ENCODE results near the gene ZNF208.
A peak's percentile ranks its signal among the peaks of the same experiment; 100 is the strongest.
"Not testable (repeated sequence)": the region's sequence is repeated elsewhere in the genome, so short reads cannot be mapped to it uniquely, and the experiment has no call there.

Gene ZNF208

GRCh38 chr19:22010437-22011143 lies at the start of gene ZNF208:
Gene ZNF208, minus strand, starts transcription at chr19:22010943. Its CDS starts 149 bp downstream, at chr19:22010794.
- not testable (repeated sequence) for DNase-seq (ENCODE audit: low spot score)

- DNase-seq (ENCODE audit: low spot score): no peak
Observed at GRCh38 chr19:22052644-22053013, 41.9 kb upstream of the ZNF208 start.

GRCh38 chr19:22041151-22041550 lies 30.4 kb upstream of the ZNF208 start:
- not testable (repeated sequence) for DNase-seq (ENCODE audit: low spot score)

GRCh38 chr19:22030680-22031079 lies 19.9 kb upstream of the ZNF208 start:
- DNase-seq (ENCODE audit: low spot score): no peak

- no peak for DNase-seq (ENCODE audit: low spot score)
Observed at GRCh38 chr19:22026687-22027086, 15.9 kb upstream of the ZNF208 start.

- not testable (repeated sequence) for DNase-seq (ENCODE audit: low spot score)
Observed at GRCh38 chr19:22025539-22025938, 14.8 kb upstream of the ZNF208 start.

GRCh38 chr19:21970466-21970865 lies 40.3 kb downstream of the ZNF208 start:
- no peak for DNase-seq (ENCODE audit: low spot score)

GRCh38 chr19:21947775-21948174 lies 63.0 kb downstream of the ZNF208 start:
- DNase-seq (ENCODE audit: low spot score): no peak

GRCh38 chr19:21940684-21941083 lies 70.1 kb downstream of the ZNF208 start:
- no peak for DNase-seq (ENCODE audit: low spot score)

GRCh38 chr19:21934593-21934992 lies 76.2 kb downstream of the ZNF208 start:
- DNase-seq (ENCODE audit: low spot score): no peak

GRCh38 chr19:21934131-21934530 lies 76.6 kb downstream of the ZNF208 start:
- DNase-seq (ENCODE audit: low spot score): no peak

- no peak for DNase-seq (ENCODE audit: low spot score)
Observed at GRCh38 chr19:21922276-21922675, 88.5 kb downstream of the ZNF208 start.

GRCh38 chr19:21921691-21922180 lies 89.0 kb downstream of the ZNF208 start:
- no peak for DNase-seq (ENCODE audit: low spot score)

GRCh38 chr19:21915411-21915810 lies 95.3 kb downstream of the ZNF208 start:
- no peak for DNase-seq (ENCODE audit: low spot score)

GRCh38 chr19:21912654-21913053 lies 98.1 kb downstream of the ZNF208 start:
- no peak for DNase-seq (ENCODE audit: low spot score)

- no peak for DNase-seq (ENCODE audit: low spot score)
Observed at GRCh38 chr19:21910318-21910717, 100.4 kb downstream of the ZNF208 start.

- DNase-seq (ENCODE audit: low spot score): no peak
Observed at GRCh38 chr19:21908066-21908465, 102.7 kb downstream of the ZNF208 start.

- DNase-seq (ENCODE audit: low spot score): no peak
Observed at GRCh38 chr19:21907516-21907915, 103.2 kb downstream of the ZNF208 start.

- no peak for DNase-seq (ENCODE audit: low spot score)
Observed at GRCh38 chr19:21902571-21902970, 108.2 kb downstream of the ZNF208 start.

GRCh38 chr19:21901861-21902260 lies 108.9 kb downstream of the ZNF208 start:
- DNase-seq (ENCODE audit: low spot score): no peak

- DNase-seq (ENCODE audit: low spot score): no peak
Observed at GRCh38 chr19:21900401-21900800, 110.3 kb downstream of the ZNF208 start.

- DNase-seq (ENCODE audit: low spot score): no peak
Observed at GRCh38 chr19:21891086-21891485, 119.7 kb downstream of the ZNF208 start.

- DNase-seq (ENCODE audit: low spot score): peak; percentile 13
Observed at GRCh38 chr19:21890017-21890416, 120.7 kb downstream of the ZNF208 start.

- not testable (repeated sequence) for DNase-seq (ENCODE audit: low spot score)
Observed at GRCh38 chr19:21885516-21885915, 125.2 kb downstream of the ZNF208 start.
